ENCODE results near the gene MAGEB4.
A peak's percentile ranks its signal among the peaks of the same experiment; 100 is the strongest.
"Not testable (repeated sequence)": the region's sequence is repeated elsewhere in the genome, so short reads cannot be mapped to it uniquely, and the experiment has no call there.

The MAGEB4 gene, protein sequence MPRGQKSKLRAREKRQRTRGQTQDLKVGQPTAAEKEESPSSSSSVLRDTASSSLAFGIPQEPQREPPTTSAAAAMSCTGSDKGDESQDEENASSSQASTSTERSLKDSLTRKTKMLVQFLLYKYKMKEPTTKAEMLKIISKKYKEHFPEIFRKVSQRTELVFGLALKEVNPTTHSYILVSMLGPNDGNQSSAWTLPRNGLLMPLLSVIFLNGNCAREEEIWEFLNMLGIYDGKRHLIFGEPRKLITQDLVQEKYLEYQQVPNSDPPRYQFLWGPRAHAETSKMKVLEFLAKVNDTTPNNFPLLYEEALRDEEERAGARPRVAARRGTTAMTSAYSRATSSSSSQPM

DNA sequence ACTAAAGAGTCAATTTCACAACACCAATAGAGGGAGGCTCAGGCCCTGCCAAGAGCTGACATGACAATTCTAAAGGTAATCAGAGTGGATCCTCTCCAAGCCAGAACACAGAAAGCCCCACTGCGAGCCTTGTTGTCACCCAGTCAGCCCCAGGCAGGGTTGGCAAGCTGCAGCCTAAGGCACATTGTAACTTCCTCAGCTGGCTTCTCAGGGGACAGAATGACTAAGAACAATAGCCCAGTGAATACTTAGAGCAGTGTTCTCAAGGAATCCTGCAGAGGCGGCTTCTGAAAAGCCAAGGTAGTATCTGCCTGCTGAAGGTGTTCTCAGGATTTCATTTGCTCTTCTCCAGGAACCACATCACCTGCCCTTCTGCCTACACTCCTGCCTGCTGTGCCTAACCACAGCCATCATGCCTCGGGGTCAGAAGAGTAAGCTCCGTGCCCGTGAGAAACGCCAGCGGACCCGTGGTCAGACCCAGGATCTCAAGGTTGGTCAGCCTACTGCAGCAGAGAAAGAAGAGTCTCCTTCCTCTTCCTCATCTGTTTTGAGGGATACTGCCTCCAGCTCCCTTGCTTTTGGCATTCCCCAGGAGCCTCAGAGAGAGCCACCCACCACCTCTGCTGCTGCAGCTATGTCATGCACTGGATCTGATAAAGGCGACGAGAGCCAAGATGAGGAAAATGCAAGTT lies at the start of gene MAGEB4:
MAGEB4 (plus strand) TSS at position 277 of the 692 bp plus-strand sequence; CDS start at position 413, 136 bp downstream.
- H3K36me3 ChIP-seq (ENCODE audit: insufficient read depth, low read length) = no peaks in the 10 kb centered on the region
- no peaks in the 10 kb centered on the region for H3K79me2 ChIP-seq (ENCODE audit: insufficient read depth, low read length)
- no peaks in the 10 kb centered on the region for H3K4me1 ChIP-seq (ENCODE audit: insufficient read depth, low read length, severe bottlenecking)
- H4K20me1 ChIP-seq (ENCODE audit: insufficient read depth, low read length) = no peaks in the 10 kb centered on the region
- H3K4me3 ChIP-seq (ENCODE audit: low read depth, low read length, poor library complexity, severe bottlenecking) = no peak within 1 kb of the TSS
- no peaks in the 10 kb centered on the region for H3K9me2 ChIP-seq (ENCODE audit: low read depth, low read length)
- no peaks in the 10 kb centered on the region for H3K9me3 ChIP-seq (ENCODE audit: low read length)
- H3K9ac ChIP-seq (ENCODE audit: low read length) = no peak within 1 kb of the TSS
- H3F3A ChIP-seq (ENCODE audit: insufficient read depth, low read length) = no peaks in the 10 kb centered on the region
- no peaks in the 10 kb centered on the region for H3K27me3 ChIP-seq (ENCODE audit: insufficient read depth, low read length)
- H2AFZ ChIP-seq (ENCODE audit: low read length) = no peak within 1 kb of the TSS
- no peak for TF ChIP-seq EZH2 (IDR thresholded peaks at IDR 0.05; ENCODE audit: borderline replicate concordance, low read length)
- TF ChIP-seq, protein P1, sequence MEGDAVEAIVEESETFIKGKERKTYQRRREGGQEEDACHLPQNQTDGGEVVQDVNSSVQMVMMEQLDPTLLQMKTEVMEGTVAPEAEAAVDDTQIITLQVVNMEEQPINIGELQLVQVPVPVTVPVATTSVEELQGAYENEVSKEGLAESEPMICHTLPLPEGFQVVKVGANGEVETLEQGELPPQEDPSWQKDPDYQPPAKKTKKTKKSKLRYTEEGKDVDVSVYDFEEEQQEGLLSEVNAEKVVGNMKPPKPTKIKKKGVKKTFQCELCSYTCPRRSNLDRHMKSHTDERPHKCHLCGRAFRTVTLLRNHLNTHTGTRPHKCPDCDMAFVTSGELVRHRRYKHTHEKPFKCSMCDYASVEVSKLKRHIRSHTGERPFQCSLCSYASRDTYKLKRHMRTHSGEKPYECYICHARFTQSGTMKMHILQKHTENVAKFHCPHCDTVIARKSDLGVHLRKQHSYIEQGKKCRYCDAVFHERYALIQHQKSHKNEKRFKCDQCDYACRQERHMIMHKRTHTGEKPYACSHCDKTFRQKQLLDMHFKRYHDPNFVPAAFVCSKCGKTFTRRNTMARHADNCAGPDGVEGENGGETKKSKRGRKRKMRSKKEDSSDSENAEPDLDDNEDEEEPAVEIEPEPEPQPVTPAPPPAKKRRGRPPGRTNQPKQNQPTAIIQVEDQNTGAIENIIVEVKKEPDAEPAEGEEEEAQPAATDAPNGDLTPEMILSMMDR (IDR thresholded peaks at IDR 0.05; ENCODE audit: low read length) = no peak
- H3K27ac ChIP-seq (ENCODE audit: low read depth, low read length, poor library complexity, severe bottlenecking) = no peak within 1 kb of the TSS
- no peak within 1 kb of the TSS for H3K4me2 ChIP-seq (ENCODE audit: low read length)

DNA sequence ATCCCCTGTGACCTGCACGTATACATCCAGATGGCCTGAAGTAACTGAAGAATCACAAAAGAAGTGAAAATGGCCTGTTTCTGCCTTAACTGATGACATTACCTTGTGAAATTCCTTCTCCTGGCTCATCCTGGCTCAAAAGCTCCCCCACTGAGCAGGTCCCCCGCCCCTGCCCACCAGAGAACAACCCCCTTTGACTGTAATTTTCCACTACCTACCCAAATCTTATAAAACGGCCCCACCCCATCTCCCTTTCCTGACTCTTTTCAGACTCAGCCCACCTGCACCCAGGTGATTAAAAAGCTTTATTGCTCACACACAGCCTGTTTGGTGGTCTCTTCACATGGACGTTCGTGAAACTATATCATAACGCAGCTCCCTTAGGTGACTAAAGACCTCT lies 47.9 kb upstream of the MAGEB4 start:
- not testable (repeated sequence) for H3K79me2 ChIP-seq (ENCODE audit: insufficient read depth, low read length); H3K9me2 ChIP-seq (ENCODE audit: low read depth, low read length); H3K27ac ChIP-seq (ENCODE audit: low read depth, low read length, poor library complexity, severe bottlenecking); H3K36me3 ChIP-seq (ENCODE audit: insufficient read depth, low read length); H3K4me3 ChIP-seq (ENCODE audit: low read depth, low read length, poor library complexity, severe bottlenecking); H4K20me1 ChIP-seq (ENCODE audit: insufficient read depth, low read length); H3K4me1 ChIP-seq (ENCODE audit: insufficient read depth, low read length, severe bottlenecking); H3K27me3 ChIP-seq (ENCODE audit: insufficient read depth, low read length); H3F3A ChIP-seq (ENCODE audit: insufficient read depth, low read length); H3K4me2 ChIP-seq (ENCODE audit: low read length); H2AFZ ChIP-seq (ENCODE audit: low read length); H3K9ac ChIP-seq (ENCODE audit: low read length); H3K9me3 ChIP-seq (ENCODE audit: low read length)

DNA sequence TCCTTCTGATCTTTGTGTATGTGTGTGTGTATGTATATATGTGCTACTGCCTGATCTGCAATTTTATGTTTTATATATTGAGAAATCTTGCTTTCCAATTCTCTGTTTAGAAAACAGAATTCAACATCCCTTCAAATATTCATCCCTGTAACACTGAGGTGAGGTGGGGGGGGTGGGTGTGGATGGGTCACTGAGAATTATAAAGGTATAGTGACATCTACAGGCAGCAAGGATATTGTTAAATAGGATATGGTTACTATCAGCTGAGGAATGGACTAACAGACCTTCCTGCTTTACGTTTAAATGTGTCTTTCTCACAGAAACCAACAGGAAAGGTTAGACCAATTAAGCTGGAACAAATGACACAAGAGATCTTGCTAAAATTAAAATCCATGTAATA lies 45.5 kb upstream of the MAGEB4 start:
- Histone ChIP-seq H3K79me2 (ENCODE audit: insufficient read depth, low read length) (no peaks in the 10 kb centered on the region), H3K36me3 (ENCODE audit: insufficient read depth, low read length) (no peaks in the 10 kb centered on the region), H3K4me1 (ENCODE audit: insufficient read depth, low read length, severe bottlenecking) (no peaks in the 10 kb centered on the region), H3K27me3 (ENCODE audit: insufficient read depth, low read length) (no peaks in the 10 kb centered on the region), H3K9ac (ENCODE audit: low read length) (no peak overlapping the region), H4K20me1 (ENCODE audit: insufficient read depth, low read length) (no peaks in the 10 kb centered on the region), H2AFZ (ENCODE audit: low read length) (no peak overlapping the region), H3K9me3 (ENCODE audit: low read length) (no peaks in the 10 kb centered on the region), H3K9me2 (ENCODE audit: low read depth, low read length) (no peaks in the 10 kb centered on the region), H3K27ac (ENCODE audit: low read depth, low read length, poor library complexity, severe bottlenecking) (no peak overlapping the region), H3F3A (ENCODE audit: insufficient read depth, low read length) (no peaks in the 10 kb centered on the region), H3K4me2 (ENCODE audit: low read length) (no peak overlapping the region), H3K4me3 (ENCODE audit: low read depth, low read length, poor library complexity, severe bottlenecking) (no peak overlapping the region)
- TF ChIP-seq, protein P1 (IDR thresholded peaks at IDR 0.05; ENCODE audit: low read length) = peak; percentile 20; the same call in 1 of the 2 replicates
- no peak for TF ChIP-seq EZH2 (IDR thresholded peaks at IDR 0.05; ENCODE audit: borderline replicate concordance, low read length)
